WI38 (cell line): Measurements from ENCODE around the gene MAP4K2.

Source experiments
- H3K4me3 ChIP-seq: 2 replicates; pipeline ENCODE4 v1.5.1; 2011; ENCODE audit warnings: low read depth, mild to moderate bottlenecking, control low read depth, low read length
- CTCF ChIP-seq: IDR thresholded peaks from 2 replicates; pipeline ENCODE4 v1.5.1; 2012; ENCODE audit warnings: low read depth, mild to moderate bottlenecking, control low read depth, low read length

The MAP4K2 gene

GRCh38 chr11:64774144-64774543 is 28.9 kb downstream of the MAP4K2 start:
- no peak for TF ChIP-seq CTCF
- no peak overlapping the region for H3K4me3 ChIP-seq

DNA sequence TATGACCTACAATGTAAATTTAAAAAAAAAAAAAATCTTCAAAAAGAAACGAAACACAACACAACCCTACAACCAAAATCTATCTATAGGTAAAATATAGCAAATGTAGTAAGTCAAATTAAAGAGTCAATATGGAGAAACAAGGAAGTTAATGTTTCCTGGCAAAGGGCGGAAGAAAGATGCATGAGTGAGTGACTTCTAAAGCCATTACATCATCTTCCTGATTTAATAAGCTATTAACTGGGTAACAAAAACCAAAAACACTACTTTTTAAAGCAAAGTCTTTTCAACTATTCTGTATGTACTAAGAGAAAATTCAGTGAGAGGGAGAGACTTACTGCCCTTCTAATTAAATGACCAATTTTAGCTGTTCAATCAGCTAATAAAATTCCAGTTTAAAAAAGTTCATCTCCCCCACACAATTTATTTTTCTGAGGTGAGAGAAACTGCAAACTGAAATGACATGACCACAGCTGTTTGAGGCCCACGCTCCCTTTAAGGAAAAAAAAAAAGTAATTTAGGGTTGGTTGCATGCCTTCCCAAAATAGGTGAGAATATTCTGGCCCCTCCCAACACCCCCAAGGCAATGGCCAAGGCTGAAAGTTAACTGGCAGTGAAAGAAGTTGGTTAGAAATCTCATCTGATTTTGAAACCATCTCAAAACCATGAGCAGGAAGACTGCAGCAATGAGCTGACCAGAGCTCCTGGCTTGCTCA is 30.6 kb downstream of the MAP4K2 start:
- TF ChIP-seq CTCF: no peak
- no peak overlapping the region for H3K4me3 ChIP-seq

DNA sequence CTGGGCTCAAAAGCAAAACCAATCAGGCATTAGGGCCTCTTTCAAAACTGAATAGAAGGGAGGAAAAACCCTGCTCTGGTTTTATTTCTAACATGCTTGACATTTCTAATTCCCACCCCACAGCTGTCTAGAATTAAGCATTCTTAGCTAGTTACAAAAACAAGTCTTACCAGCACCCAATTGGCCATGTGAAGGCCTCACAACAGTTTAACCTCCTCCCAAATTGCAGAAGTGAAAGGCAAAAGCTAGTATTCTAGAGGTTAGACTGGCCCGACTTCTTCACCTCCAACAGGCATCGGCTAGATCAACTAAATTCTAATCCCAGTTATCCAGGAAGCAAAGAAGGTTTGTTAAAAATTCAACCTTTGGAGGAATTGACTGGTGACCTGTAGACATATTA is 31.2 kb downstream of the MAP4K2 start:
- no peak for TF ChIP-seq CTCF
- no peak overlapping the region for H3K4me3 ChIP-seq

DNA sequence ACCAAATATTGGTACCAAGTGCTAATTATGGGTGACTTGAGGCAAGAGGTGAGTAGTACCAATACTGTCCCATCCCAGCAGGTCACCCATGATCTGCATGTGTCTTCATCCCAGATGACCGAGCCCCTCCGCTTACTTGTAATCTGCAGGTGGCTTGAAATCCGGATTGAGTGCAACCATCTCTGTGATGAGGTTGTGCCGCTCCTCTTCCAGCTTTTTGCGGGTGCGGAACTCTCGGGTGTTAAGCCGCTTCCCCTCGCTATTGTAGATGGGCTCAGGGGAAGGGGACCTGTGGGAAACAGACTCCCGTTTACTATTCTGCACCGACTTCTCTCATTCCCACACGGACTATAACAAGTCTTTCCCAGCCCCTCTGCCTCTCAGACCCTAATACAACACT is 32.9 kb downstream of the MAP4K2 start:
- no peak for TF ChIP-seq CTCF
- H3K4me3 ChIP-seq: no peak overlapping the region

GRCh38 chr11:64769283-64769682 is 33.7 kb downstream of the MAP4K2 start:
- TF ChIP-seq CTCF: no peak
- H3K4me3 ChIP-seq: no peak overlapping the region

DNA sequence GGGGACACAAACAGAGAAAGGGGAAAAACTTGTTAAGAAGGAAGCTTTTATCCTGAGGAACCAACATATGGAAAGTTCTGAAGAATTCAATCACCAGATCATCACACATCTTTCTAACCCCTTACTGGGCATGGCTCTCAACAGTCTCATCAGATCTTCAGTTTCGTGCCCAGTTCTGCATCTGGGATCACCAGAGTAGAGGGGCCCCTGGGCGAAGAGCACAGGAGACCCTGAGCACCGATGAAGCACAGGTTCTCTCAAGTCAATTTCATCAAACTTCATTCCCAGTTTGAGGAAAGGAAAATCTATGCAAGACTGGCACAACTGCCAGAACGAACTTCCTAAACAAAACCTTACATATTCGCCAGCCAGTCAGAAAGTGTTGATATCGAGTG is 34.7 kb downstream of the MAP4K2 start:
- TF ChIP-seq CTCF: no peak
- no peak overlapping the region for H3K4me3 ChIP-seq

DNA sequence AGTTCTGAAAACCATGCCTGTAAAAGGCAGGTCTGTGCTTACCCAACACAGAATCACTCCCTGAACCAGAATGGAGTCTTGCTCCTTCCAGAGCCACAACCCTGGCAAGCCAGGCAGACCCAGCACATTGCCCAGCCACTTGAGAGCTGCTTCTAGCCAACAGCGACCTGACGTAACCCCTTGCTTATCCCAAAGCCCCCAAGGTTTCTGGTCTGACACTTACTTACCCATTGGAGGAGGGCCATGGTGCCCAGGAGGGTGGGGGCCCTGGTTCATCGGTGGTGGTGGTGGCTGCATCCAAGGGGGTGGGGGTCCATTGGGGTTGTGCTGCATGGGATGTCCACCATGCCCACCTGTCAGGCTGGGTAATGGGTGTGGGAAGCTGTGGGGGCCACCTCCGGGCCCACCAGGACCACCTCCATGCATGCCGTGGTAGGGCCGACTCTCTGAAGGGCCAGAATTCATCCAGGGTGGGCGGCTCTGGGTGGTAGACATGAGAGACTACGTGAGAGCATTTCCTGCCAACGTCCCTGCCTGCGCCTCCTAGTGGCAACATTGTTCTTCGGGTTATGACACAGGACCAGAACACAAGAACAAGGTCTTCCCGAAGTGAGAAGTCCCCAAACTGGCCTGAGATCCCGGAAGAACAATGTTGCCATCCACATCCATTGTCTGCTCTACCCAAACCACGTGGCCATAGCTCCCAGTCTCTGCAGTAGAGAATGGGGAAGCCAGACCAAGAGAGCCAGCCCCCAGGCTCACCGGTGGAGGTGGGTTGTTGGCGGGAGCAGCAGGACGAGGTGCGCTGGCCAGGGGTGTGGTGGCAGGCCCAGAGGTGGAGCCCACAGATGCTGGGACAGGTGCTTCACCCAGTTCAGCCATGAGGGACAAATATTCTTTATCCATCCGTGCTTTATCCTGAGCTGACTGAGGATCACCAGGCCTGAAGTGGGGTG is 35.4 kb downstream of the MAP4K2 start:
- TF ChIP-seq CTCF: peak; percentile 76
- no peak overlapping the region for H3K4me3 ChIP-seq
